Epidermal melanocyte (primary cell): ENCODE data around the gene EPHX1.
A peak's percentile ranks its signal among the peaks of the same experiment; 100 is the strongest.
"Not testable (repeated sequence)": the region's sequence is repeated elsewhere in the genome, so short reads cannot be mapped to it uniquely, and the experiment has no call there.

Experiments used
- DNase-seq: peaks from one replicate; pipeline ENCODE4 v3.0.0; 2011; ENCODE audit warnings: low spot score; ENCODE audit not compliant: insufficient read length

The EPHX1 gene

DNA sequence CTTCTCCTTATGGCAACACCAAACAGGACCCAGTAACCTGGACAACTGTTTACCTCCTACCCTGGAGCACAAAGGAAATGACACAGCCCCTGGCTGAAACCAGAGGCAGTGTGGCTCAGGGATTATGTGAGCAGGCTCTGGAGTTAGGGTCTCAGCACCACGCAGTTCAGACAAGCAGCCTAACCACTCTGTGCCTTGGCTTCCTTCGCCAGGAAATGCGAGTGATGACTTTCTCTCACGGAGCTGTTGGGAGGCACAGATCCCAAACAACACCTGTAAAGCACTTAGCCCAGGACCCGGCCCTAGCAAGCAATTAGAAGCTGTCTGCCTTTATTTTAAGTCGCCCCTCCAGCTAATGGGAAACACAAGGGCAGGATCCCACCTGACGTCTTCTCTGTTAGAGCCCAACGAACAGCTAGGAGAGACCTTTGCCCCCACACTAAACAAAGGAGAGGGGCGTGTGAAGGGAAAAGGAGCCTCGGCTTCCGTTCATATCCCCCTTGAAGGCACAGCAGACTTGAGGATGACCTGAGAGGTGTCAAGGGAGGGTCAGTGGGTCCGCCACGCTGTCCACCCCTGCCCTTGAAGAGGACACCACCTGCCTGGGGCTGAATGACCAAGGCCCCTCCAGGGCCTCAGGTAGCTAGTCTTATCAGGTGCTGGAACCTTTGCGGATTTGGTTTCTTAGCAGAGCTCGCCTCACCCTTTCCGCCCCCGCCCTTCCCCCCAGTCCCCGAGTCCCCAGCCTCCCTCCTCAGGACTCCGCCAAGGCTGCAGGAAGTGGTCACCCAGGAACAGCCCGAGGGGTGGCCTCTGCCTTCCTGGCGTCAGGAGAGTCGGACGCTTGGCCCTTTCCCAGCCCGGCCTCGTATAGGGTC, 71.4 kb downstream of the EPHX1 start:
- DNase-seq, result peak; percentile 38

DNA sequence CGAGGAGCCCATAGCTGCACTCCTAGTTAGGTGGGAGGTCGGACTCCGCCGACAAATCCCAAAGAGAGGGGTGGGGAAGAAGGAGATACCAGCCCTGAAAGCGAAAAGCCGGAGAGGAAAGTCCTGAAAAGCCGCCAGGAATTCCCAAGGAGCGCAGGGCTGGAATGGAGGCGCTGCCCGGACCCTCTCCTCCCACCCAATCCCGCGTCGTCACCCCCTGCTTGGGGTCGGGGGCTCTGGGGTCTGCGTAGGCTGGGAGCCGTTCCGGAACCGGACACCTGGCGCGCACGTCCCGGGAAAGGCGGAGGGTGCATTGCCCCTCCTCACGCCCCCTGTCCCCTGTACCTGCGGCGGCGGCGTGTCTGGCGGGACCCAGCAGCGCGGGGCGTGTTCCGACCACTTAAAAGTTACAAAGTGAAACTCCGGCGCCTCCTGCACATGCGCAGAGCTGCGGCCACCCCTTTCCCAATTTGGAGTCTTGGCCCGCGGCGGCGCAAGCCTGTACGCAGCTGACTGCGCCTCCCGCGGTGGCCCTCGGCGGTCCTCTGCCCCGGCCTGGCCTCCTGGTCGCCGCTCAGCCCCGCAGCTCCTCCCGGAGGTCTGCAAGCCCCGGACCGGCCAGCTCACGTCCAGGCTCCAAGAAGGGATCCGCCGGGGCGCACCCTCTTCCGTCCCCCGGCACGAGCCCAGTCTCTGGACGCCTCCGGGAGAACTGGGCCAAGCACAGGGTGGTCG, 72.2 kb downstream of the EPHX1 start, which contains the start of gene TMEM63A:
TMEM63A (minus strand) TSS at position 422 of the 735 bp plus-strand sequence. CDS start 4,800 bp downstream, outside the sequence.
- DNase-seq, result peak; percentile 96

GRCh38 chr1:225882694-225883615, 73.0 kb downstream of the EPHX1 start:
- peak; percentile 55 for DNase-seq

GRCh38 chr1:225883616-225884265, 73.8 kb downstream of the EPHX1 start:
- DNase-seq, result no peak

- DNase-seq, result no peak
Measured at GRCh38 chr1:225885336-225885735, 75.4 kb downstream of the EPHX1 start.

DNA sequence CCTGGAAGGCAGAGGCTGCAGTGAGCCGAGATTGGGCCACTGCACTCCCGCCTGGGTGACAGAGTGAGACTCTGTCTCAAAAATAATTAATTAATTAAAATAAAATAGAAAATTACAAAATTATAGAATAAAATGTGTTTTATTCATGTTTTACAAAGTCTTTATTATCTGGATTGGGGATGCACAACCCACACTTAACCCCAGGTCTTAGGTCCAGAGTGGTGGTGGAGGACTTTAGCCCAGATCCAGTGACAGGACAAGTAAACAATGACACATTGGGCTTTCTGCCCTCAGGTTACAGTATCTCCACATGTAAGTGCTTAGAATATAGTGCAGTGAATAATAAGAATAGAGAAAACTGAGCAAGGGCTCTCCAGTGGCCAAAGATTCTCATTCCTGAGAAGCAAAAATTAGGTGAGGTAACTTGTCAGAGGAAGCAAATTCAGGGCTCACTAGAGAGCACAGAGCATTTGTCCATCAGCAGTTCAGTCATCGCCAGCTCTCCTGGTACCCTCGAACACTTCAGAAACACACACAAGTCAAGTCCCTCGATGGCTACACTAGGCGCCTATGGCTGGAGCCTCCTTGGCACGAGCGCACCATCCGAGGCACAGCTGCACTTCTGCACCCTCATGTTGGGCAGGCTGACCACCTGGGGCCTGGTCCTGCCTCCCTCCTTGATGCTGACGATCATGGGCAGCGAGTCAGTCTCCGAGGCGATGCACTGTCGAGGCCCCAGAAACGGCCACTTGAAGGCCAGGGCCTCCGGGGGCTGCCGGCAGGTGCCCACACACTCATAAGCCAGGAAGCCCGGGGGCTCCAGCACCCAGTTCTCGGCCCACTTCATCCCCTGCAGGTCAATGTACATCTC, 76.5 kb downstream of the EPHX1 start:
- no peak for DNase-seq

DNA sequence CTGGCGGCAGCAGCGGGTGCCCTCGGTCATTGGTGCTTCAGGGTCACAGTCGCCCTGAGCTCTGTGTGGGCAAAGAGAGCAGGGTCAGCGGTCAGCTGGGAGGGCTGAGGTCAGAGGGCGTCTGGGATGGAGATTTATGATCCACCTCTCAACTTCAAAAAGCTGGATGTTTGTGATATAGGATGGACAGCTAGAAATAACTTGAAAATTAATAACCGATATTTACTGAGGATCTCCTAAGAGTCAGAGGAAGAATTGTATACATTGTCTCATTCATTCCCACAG, 77.0 kb downstream of the EPHX1 start:
- no peak for DNase-seq

- not testable (repeated sequence) for DNase-seq
Measured at GRCh38 chr1:225887554-225888288, 77.8 kb downstream of the EPHX1 start.

DNA sequence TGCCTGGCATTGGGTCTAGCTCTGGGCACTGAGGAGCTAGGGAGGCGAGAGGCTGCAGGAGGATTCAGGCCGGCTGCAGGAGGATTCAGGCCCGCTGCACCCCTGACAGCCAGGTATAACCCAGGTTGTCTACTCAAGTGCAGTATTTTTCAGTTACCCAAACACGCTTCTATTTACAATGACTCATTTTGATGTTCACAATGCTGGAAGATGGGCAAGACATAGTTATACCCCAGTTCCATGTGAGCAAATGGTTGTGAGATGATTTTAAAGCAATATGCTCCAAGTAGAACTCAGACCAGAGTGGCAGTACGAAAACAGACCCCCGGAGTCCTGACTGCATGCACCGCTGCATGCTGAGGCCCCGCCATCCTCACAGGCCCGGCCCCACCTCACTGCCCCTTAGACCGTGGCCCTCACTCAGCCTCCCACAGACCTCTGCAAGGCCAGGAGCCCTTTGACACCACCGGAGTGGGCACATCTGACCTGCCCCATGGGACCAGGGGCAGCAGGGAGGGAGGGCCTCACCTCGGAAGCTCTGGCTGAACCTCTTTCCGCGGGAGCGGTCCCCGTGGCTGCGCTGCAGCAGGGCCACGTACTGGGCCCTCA, 78.5 kb downstream of the EPHX1 start:
- DNase-seq, result no peak

- DNase-seq, result no peak
Measured at GRCh38 chr1:225888898-225889601, 79.1 kb downstream of the EPHX1 start, which contains the start of gene LEFTY1. TSS of gene LEFTY1 (minus strand) at chr1:225889146. CDS start at chr1:225889066, 80 bp downstream.

- no peak for DNase-seq
Measured at GRCh38 chr1:225889743-225890142, 79.8 kb downstream of the EPHX1 start.

DNA sequence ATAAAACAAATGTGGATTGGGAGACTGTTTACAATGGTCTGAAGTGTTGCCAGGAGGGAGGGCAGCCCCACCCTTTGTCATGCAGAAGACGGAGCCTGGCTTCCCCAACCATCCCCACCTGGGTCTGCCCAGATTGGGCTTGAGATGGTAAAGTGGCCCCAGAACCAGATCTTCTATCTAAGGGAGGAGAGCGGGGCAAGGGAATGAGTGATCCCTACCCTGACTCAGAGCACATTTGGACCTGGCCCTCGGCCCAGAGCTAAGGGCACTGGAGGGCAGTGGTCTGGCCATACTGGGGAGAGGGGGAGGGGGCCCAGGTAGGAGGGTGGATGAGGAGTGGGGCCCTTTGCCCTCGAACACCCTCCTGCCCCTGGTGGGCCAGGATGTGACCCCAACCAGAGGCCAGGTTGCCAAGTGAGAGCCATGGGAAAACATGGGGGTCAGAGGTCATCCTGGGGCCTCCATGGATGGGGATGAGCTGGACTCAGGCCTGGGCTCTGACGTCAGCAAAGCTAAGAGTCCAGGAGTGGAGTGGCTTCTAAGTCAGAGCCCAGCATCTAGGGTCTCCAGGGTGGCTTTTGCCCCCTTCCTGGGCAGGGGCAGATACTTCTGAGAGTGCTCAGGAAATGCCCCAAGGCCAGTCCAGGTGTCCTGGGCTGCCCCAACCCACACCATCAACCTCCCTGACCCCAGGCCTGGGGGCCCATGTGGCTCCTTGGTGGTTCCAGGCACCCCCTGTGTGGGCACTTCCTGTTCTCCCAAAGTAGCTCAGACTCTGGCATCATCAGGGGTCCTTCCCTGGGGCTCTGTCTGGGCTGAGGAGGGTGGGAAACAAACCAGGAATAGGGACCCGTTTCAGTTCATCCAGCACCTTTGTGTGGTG, 80.7 kb downstream of the EPHX1 start:
- DNase-seq, result no peak

GRCh38 chr1:225891229-225891972, 81.5 kb downstream of the EPHX1 start:
- DNase-seq, result no peak

DNA sequence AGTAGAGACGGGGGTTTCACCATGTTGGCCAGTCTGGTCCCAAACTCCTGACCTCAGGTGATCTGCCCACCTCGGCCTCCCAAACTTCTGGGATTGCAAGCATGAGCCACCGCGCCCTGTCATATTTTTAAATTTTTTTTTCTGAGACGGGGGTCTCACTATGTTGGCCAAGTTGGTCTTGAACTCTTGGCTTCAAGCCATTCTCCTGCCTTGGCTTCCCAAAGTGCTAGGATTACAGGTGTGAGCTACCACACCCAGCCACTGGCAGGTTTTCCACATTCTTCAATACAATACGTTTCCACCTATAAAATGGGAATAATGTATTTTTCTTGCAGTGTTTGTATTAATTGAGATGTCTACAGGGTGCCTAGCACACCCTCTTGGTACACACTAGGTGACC, 82.4 kb downstream of the EPHX1 start:
- DNase-seq, result no peak
